GM12878 (cell line): Measurements from ENCODE around the gene GEMIN5. TPM values are rescaled to one million over a fixed set of nuclear protein-coding genes. Genes with fewer than 3 reads are reported as not detected.

ENCODE experiments used
- ATAC-seq: fragments of 200-7000 bp; cut with Tn5 transposase; 3 replicates; pipeline ENCODE4 v1.9.1; 2020; ENCODE audit warnings: mild to moderate bottlenecking, moderate library complexity
- BruUV-seq: library from RNA; stranded (reverse); fragments of 400-500 nt; replicated peaks from 2 replicates; lab custom pipeline; 2021; lab: Mats Ljungman, UMichigan
- CTCF ChIA-PET: fragments of 300-600 bp; sonication (Branson Sonifier 250); formaldehyde crosslinking; extraction: SDS; loops from one replicate; lab custom pipeline; 2021; ENCODE audit warnings: inconsistent platforms; lab: Yijun Ruan, JAX
- POLR2A ChIA-PET: fragments of 350-600 bp; formaldehyde crosslinking; extraction: SDS; loops from one replicate; lab custom pipeline; 2021; ENCODE audit warnings: inconsistent platforms; lab: Charles Lee
- RAD21 ChIA-PET: fragments of 300-600 bp; sonication (Branson Sonifier 250); formaldehyde crosslinking; loops from one replicate; lab custom pipeline; 2023; ENCODE audit warnings: antibody characterized with exemption; ENCODE audit not compliant: unreplicated experiment; lab: Charles Lee
- SMC1A ChIA-PET: fragments of 300-600 bp; sonication (Branson Sonifier 250); formaldehyde crosslinking; loops from one replicate; lab custom pipeline; 2023; ENCODE audit not compliant: unreplicated experiment, uncharacterized antibody; lab: Charles Lee
- DNase-seq: peaks from one replicate; pipeline ENCODE4 v3.0.0-alpha.2; 2011; ENCODE audit warnings: low read depth, low spot score
- FAIRE-seq: peaks from 3 replicates; lab custom pipeline; 2011; peaks lifted over from hg19 to GRCh38; lab: Jason Lieb, UNC
- H2AFZ ChIP-seq: 2 replicates; pipeline ENCODE4 v1.6.0; 2011; ENCODE audit warnings: low read depth, low read length, control low read depth; ENCODE audit not compliant: control insufficient read depth
- H3K27ac ChIP-seq: 2 replicates; pipeline ENCODE4 v1.5.1; 2011; ENCODE audit warnings: control low read depth; ENCODE audit not compliant: control insufficient read depth, insufficient read depth
- H3K27me3 ChIP-seq, 2 experiments: replicated peaks in 1 of 2; 2 replicates each; pipeline versions ENCODE4 v1.6.0 to v1.6.1; 2011; ENCODE audit warnings: low read length in 1 of 2; ENCODE audit not compliant: control insufficient read depth in 2 of 2, insufficient read depth in 2 of 2
- H3K36me3 ChIP-seq, 2 experiments: 2 replicates each; pipeline ENCODE4 v1.5.1; 2011; ENCODE audit warnings: low read length in 1 of 2; ENCODE audit not compliant: control insufficient read depth in 2 of 2, insufficient read depth in 2 of 2
- H3K4me1 ChIP-seq: 2 replicates; pipeline ENCODE4 v1.6.1; 2011; ENCODE audit warnings: mild to moderate bottlenecking, low read length, moderate library complexity, mixed read lengths; ENCODE audit not compliant: control insufficient read depth, insufficient read depth
- H3K4me2 ChIP-seq: 2 replicates; pipeline ENCODE4 v1.6.0; 2011; ENCODE audit warnings: control low read depth; ENCODE audit not compliant: control insufficient read depth, insufficient read depth
- H3K4me3 ChIP-seq: fragments of 200-600 bp; sonication (generic); 2 replicates; pipeline ENCODE4 v1.5.1; 2016
- H3K79me2 ChIP-seq: 2 replicates; pipeline ENCODE4 v1.6.0; 2011; ENCODE audit warnings: low read length; ENCODE audit not compliant: control insufficient read depth, insufficient read depth
- H3K9ac ChIP-seq: 2 replicates; pipeline ENCODE4 v1.8.0; 2011; ENCODE audit warnings: low read length, control low read depth, mixed read lengths; ENCODE audit not compliant: control insufficient read depth, insufficient read depth
- H3K9me3 ChIP-seq: replicated peaks from 3 replicates; pipeline ENCODE4 v1.5.1; 2011; ENCODE audit warnings: mild to moderate bottlenecking, low read length; ENCODE audit not compliant: control insufficient read depth, insufficient read depth
- H4K20me1 ChIP-seq: 2 replicates; pipeline ENCODE4 v1.6.0; 2011; ENCODE audit not compliant: control insufficient read depth, insufficient read depth
- EP300 ChIP-seq, 2 experiments: fragments of 150-350 bp in 1 of 2; IDR thresholded peaks; 2 replicates each; pipeline ENCODE4 v1.6.1; 2011 to 2012; ENCODE audit warnings: low read depth in 2 of 2, low read length in 2 of 2, borderline replicate concordance in 1 of 2, improper control_type of control experiment in 1 of 2, inconsistent platforms in 1 of 2; ENCODE audit not compliant: control insufficient read depth in 1 of 2
- MEF2A ChIP-seq: IDR thresholded peaks from 2 replicates; pipeline ENCODE4 v1.6.1; 2011; ENCODE audit warnings: low read depth, mild to moderate bottlenecking, low read length, moderate library complexity; ENCODE audit not compliant: insufficient read depth
- PAX5 ChIP-seq: IDR thresholded peaks from 2 replicates; pipeline ENCODE4 v1.6.1; 2011; ENCODE audit warnings: low read depth, low read length, borderline replicate concordance
- PAX8 ChIP-seq: fragments of 450-650 bp; IDR thresholded peaks from 2 replicates; pipeline ENCODE4 v1.6.1; 2017; ENCODE audit warnings: mild to moderate bottlenecking, moderate library complexity
- PML ChIP-seq: IDR thresholded peaks from 2 replicates; pipeline ENCODE4 v1.6.1; 2012; ENCODE audit warnings: low read length, inconsistent platforms
- SMAD1 ChIP-seq: fragments of 450-650 bp; IDR thresholded peaks from 2 replicates; pipeline ENCODE4 v1.6.1; 2018; ENCODE audit warnings: mild to moderate bottlenecking, low read depth; ENCODE audit not compliant: partially characterized antibody
- WGBS: methylation state at CpG from one replicate; pipeline ENCODE4 v1.1.6; 2016; ENCODE audit warnings: low lambda C conversion rate; ENCODE audit not compliant: insufficient replicate concordance, insufficient coverage; ENCODE audit errors: missing lambda C conversion rate; 5-methylcytosine and 5-hydroxymethylcytosine counted together
- in situ Hi-C: fragments of 300-500 bp; cut with MboI; formaldehyde crosslinking; loops from 9 replicates; pipeline ENCODE4 v1.14.3; 2018; ENCODE audit warnings: mixed read lengths
- intact Hi-C: fragments of 100-400 bp; cut with micrococcal nuclease; formaldehyde crosslinking; loops from one replicate; pipeline ENCODE4 v1.14.2; 2022; ENCODE audit not compliant: unreplicated experiment
- polyA plus RNA-seq, 11 experiments: library from polyadenylated mRNA; depleted of rRNA in 4 of 11; unstranded in 6 of 11; stranded (reverse) in 5 of 11; fragments of >200 nt; fragmentation: Nextera tagmentation in 4 of 11; fragmentation: Illumina TruSeq in 1 of 11; extraction: Ambion mirVana in 4 of 11; extraction: Trizol in 1 of 11; gene quantifications; 1 replicate in 1 of 11; 2 replicates in 10 of 11; pipeline versions ENCODE4 v1.2.1 to v1.2.3, GENCODE V29; 2011 to 2016; ENCODE audit warnings: inconsistent platforms in 2 of 11, missing spikeins in 2 of 11, low read depth in 1 of 11
- total RNA-seq, 4 experiments: library from RNA; depleted of rRNA in 3 of 4; stranded (reverse); fragments of >200 nt in 3 of 4; fragmentation: Illumina TruSeq in 1 of 4; extraction: Trizol in 1 of 4; gene quantifications; 2 replicates each; pipeline versions ENCODE4 v1.2.1 to v1.2.3, GENCODE V29; 2013 to 2021
- TF ChIP-seq, protein P1 (sequence below): fragments of 450-650 bp; IDR thresholded peaks from 2 replicates; pipeline ENCODE4 v1.6.1; 2018; ENCODE audit warnings: mild to moderate bottlenecking, low read depth, moderate library complexity; ENCODE audit not compliant: partially characterized antibody
- TF ChIP-seq, protein P2 (sequence below): fragments of 450-650 bp; formaldehyde crosslinking; IDR thresholded peaks from 2 replicates; pipeline ENCODE4 v1.4.0; 2022; ENCODE audit warnings: mild to moderate bottlenecking, moderate library complexity
- TF ChIP-seq, protein P3 (sequence below): fragments of 450-650 bp; IDR thresholded peaks from 2 replicates; pipeline ENCODE4 v1.6.1; 2017; ENCODE audit warnings: low read depth, mild to moderate bottlenecking, moderate library complexity

GEMIN5 gene
- total and polyA plus RNA-seq, 10 of the 15 experiments (the other 5 are each of a cell fraction or from before 2014, with no cell fraction given): 6.3 to 29.8 (median 23.3) TPM

DNA sequence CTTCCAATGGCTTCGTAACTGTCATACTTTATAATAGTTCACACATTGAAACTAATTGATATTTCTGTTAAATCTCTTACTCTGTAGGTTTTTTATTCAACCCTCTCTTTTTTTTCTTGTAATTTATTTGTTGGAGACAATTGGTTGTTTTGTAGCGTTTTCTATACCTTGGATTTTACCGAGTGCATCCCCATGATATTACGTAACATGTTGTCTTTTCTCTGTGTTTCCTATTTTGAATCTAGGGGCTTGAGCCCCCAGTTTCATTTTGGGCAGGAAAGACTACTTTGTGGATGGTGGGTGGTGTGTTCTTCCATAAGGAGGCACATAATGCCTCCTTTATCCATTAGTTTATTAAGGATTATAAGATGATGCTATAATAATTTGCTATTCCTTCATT, 10.3 kb upstream of the GEMIN5 start:
- Histone ChIP-seq H3K27ac (no peak overlapping the region), H2AFZ (no peak overlapping the region), H3K4me2 (no peak overlapping the region), H3K36me3 (no peaks in the 10 kb centered on the region; a peak in 1 of 4 replicates), H4K20me1 (no peaks in the 10 kb centered on the region), H3K9me3 (no peaks in the 10 kb centered on the region), H3K4me3 (no peak overlapping the region), H3K79me2 (peaks cover 14% of the 10 kb centered on the region), H3K27me3 (no peaks in the 10 kb centered on the region), H3K9ac (no peak overlapping the region), H3K4me1 (no peaks in the 10 kb centered on the region)
- BruUV-seq: no TSS peak
- SMC1A ChIA-PET: no interaction called here
- FAIRE-seq: no peak
- intact Hi-C loops: no loop called here
- DNase-seq: no peak
- CTCF ChIA-PET: no interaction called here
- RAD21 ChIA-PET: no interaction called here
- TF ChIP-seq, protein P1, sequence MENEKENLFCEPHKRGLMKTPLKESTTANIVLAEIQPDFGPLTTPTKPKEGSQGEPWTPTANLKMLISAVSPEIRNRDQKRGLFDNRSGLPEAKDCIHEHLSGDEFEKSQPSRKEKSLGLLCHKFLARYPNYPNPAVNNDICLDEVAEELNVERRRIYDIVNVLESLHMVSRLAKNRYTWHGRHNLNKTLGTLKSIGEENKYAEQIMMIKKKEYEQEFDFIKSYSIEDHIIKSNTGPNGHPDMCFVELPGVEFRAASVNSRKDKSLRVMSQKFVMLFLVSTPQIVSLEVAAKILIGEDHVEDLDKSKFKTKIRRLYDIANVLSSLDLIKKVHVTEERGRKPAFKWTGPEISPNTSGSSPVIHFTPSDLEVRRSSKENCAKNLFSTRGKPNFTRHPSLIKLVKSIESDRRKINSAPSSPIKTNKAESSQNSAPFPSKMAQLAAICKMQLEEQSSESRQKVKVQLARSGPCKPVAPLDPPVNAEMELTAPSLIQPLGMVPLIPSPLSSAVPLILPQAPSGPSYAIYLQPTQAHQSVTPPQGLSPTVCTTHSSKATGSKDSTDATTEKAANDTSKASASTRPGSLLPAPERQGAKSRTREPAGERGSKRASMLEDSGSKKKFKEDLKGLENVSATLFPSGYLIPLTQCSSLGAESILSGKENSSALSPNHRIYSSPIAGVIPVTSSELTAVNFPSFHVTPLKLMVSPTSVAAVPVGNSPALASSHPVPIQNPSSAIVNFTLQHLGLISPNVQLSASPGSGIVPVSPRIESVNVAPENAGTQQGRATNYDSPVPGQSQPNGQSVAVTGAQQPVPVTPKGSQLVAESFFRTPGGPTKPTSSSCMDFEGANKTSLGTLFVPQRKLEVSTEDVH: no peak
- no peak for TF ChIP-seq PML
- no peak for TF ChIP-seq SMAD1
- in situ Hi-C loops: no loop called here
- POLR2A ChIA-PET: no interaction called here
- 96% methylated on average over 4 of the region's 4 CpGs for WGBS
- ATAC-seq: no peak

- in situ Hi-C loops: no loop called here
- ChIA-PET SMC1A (interaction anchor here (0.8 kb wide), 1 partner anchor 56 kb away, joined by 4 read pairs; no protein-coding TSS in a partner anchor), RAD21 (no interaction called here)
- TF ChIP-seq, protein P2, sequence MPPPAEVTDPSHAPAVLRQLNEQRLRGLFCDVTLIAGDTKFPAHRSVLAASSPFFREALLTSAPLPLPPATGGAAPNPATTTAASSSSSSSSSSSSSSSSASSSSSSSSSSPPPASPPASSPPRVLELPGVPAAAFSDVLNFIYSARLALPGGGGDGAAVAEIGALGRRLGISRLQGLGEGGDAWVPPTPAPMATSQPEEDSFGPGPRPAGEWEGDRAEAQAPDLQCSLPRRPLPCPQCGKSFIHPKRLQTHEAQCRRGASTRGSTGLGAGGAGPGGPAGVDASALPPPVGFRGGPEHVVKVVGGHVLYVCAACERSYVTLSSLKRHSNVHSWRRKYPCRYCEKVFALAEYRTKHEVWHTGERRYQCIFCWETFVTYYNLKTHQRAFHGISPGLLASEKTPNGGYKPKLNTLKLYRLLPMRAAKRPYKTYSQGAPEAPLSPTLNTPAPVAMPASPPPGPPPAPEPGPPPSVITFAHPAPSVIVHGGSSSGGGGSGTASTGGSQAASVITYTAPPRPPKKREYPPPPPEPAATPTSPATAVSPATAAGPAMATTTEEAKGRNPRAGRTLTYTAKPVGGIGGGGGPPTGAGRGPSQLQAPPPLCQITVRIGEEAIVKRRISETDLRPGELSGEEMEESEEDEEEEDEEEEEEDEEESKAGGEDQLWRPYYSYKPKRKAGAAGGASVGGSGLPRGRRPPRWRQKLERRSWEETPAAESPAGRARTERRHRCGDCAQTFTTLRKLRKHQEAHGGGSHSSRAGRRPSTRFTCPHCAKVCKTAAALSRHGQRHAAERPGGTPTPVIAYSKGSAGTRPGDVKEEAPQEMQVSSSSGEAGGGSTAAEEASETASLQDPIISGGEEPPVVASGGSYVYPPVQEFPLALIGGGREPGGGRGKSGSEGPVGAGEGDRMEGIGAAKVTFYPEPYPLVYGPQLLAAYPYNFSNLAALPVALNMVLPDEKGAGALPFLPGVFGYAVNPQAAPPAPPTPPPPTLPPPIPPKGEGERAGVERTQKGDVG (CRISPR knock-in tag): no peak
- TF ChIP-seq, protein P3, sequence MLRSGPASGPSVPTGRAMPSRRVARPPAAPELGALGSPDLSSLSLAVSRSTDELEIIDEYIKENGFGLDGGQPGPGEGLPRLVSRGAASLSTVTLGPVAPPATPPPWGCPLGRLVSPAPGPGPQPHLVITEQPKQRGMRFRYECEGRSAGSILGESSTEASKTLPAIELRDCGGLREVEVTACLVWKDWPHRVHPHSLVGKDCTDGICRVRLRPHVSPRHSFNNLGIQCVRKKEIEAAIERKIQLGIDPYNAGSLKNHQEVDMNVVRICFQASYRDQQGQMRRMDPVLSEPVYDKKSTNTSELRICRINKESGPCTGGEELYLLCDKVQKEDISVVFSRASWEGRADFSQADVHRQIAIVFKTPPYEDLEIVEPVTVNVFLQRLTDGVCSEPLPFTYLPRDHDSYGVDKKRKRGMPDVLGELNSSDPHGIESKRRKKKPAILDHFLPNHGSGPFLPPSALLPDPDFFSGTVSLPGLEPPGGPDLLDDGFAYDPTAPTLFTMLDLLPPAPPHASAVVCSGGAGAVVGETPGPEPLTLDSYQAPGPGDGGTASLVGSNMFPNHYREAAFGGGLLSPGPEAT: no peak
- TF ChIP-seq PAX5: no peak
- TF ChIP-seq MEF2A: no peak
- TF ChIP-seq PAX8: no peak
- TF ChIP-seq EP300 (IDR thresholded peaks at IDR 0.05; ENCODE audit: borderline replicate concordance in 1 of 2, control insufficient read depth in 1 of 2, low read depth in 2 of 2, low read length in 2 of 2): no peak
Measured at GRCh38 chr5:154947778-154948177, 9.8 kb upstream of the GEMIN5 start.

More at GRCh38 chr5:154947778-154948177, 9.8 kb upstream of the GEMIN5 start:
- DNase-seq (no peak), FAIRE-seq (no peak), ATAC-seq (no peak)
- no peak overlapping the region for H2AFZ ChIP-seq
- BruUV-seq: no TSS peak
- no peaks in the 10 kb centered on the region for H3K27me3 ChIP-seq
- POLR2A ChIA-PET: no interaction called here
- H3K27ac ChIP-seq: no peak overlapping the region
- peaks cover 18% of the 10 kb centered on the region for H3K79me2 ChIP-seq
- H3K36me3 ChIP-seq: no peaks in the 10 kb centered on the region; a peak in 1 of 4 replicates
- H4K20me1 ChIP-seq: no peaks in the 10 kb centered on the region
- H3K9ac ChIP-seq: no peak overlapping the region
- H3K4me2 ChIP-seq: no peak overlapping the region
- no peaks in the 10 kb centered on the region for H3K9me3 ChIP-seq
- intact Hi-C loops: no loop called here
- WGBS: over 99% methylated on average over 6 of the region's 6 CpGs
- H3K4me3 ChIP-seq: no peak overlapping the region
- no peaks in the 10 kb centered on the region; the same call in 1 of the 2 replicates for H3K4me1 ChIP-seq
- CTCF ChIA-PET: no interaction called here
